ENCODE measurements around the gene TSPAN14. TPM values are rescaled to one million over a fixed set of nuclear protein-coding genes. Genes with fewer than 3 reads are reported as not detected.

Gene TSPAN14
- total RNA-seq, 6 donors from 2014 or later, result 52.1 to 157 (median 111) TPM

DNA sequence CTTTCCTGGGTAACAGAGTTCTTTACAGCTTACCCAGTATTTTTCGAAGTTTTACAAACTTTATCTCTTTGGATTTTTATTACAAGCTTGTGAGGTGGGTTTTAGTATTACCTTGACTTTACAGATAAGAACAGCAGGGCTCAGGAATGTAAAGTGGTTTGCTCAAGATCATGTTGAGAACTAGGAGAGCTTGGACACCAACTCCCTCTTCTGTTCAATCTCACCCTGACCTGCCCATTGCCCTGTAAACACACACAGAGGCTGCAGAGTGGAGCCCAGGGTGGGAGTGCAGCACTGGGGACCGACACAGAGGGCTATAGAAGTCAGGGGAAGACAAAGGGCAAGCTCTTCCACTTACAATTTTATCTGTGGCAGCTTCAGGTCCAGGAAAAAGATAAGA is 4.6 kb upstream of the TSPAN14 start:
- H3K4me1 ChIP-seq, result peaks cover 28 to 33% (median 31%) of the 10 kb centered on the region in 4 donors
- no peaks in the 10 kb centered on the region for H3K36me3 ChIP-seq
- peak in 1 of 2 donors; percentile 33 for DNase-seq
- TF ChIP-seq, protein P1, sequence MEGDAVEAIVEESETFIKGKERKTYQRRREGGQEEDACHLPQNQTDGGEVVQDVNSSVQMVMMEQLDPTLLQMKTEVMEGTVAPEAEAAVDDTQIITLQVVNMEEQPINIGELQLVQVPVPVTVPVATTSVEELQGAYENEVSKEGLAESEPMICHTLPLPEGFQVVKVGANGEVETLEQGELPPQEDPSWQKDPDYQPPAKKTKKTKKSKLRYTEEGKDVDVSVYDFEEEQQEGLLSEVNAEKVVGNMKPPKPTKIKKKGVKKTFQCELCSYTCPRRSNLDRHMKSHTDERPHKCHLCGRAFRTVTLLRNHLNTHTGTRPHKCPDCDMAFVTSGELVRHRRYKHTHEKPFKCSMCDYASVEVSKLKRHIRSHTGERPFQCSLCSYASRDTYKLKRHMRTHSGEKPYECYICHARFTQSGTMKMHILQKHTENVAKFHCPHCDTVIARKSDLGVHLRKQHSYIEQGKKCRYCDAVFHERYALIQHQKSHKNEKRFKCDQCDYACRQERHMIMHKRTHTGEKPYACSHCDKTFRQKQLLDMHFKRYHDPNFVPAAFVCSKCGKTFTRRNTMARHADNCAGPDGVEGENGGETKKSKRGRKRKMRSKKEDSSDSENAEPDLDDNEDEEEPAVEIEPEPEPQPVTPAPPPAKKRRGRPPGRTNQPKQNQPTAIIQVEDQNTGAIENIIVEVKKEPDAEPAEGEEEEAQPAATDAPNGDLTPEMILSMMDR (IDR thresholded peaks at IDR 0.05), result peak in 1 of 6 experiments; percentile 12
- TF ChIP-seq POLR2A (IDR thresholded peaks at IDR 0.05) (no peak), EP300 (IDR thresholded peaks at IDR 0.05) (no peak), POLR2AphosphoS5 (IDR thresholded peaks at IDR 0.05) (no peak)
- H3K4me3 ChIP-seq, result no peak overlapping the region
- WGBS, 2 donors, result 60 to 74% methylated on average over 2 of the region's 2 CpGs
- ATAC-seq (ENCODE audit: low FRiP score in 2 of 2), result no peak
- no peaks in the 10 kb centered on the region for H3K27me3 ChIP-seq
- no peaks in the 10 kb centered on the region for H3K9me3 ChIP-seq
- peak overlapping the region; percentile 52 to 72 (median 69) for H3K27ac ChIP-seq

DNA sequence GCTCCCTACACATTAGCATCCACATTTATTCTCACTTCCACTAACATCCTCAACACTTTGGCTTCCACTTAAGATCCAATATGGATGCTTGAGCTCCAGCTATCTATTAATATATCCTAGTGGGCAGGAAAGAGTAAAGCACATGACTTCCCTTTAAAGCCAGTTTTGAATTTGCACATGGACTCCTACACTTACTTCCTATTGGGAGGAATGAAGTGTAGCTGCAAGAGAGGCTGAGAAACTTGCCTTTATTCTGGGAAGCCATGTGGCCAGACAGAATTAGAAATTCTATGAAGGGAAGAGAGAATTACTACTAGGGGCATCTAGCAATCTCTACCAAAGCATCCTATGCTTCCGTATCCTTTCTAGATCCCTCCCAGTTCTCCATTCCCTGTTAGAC is 3.0 kb upstream of the TSPAN14 start:
- no peak overlapping the region for H3K4me3 ChIP-seq
- H3K9me3 ChIP-seq, result no peaks in the 10 kb centered on the region
- WGBS, 2 donors, result 68 to 92% methylated on average over 1 of the region's 1 CpG
- no peak for ATAC-seq (ENCODE audit: low FRiP score in 2 of 2)
- no peaks in the 10 kb centered on the region for H3K27me3 ChIP-seq
- no peak for DNase-seq
- no peak overlapping the region for H3K27ac ChIP-seq
- TF ChIP-seq, protein P1 (IDR thresholded peaks at IDR 0.05), result no peak
- no peak for TF ChIP-seq POLR2A (IDR thresholded peaks at IDR 0.05)
- no peak for TF ChIP-seq POLR2AphosphoS5 (IDR thresholded peaks at IDR 0.05)
- TF ChIP-seq EP300 (IDR thresholded peaks at IDR 0.05), result no peak
- H3K4me1 ChIP-seq, result peaks cover 30 to 40% (median 33%) of the 10 kb centered on the region in 4 donors
- H3K36me3 ChIP-seq, result no peaks in the 10 kb centered on the region

- H3K9me3 ChIP-seq, result no peaks in the 10 kb centered on the region
- no peaks in the 10 kb centered on the region for H3K27me3 ChIP-seq
- ATAC-seq (ENCODE audit: low FRiP score in 2 of 2) (no peak), DNase-seq (no peak)
- H3K4me3 ChIP-seq, result no peak overlapping the region
- TF ChIP-seq, protein P1 (IDR thresholded peaks at IDR 0.05), result no peak
- TF ChIP-seq POLR2A (IDR thresholded peaks at IDR 0.05) (no peak), POLR2AphosphoS5 (IDR thresholded peaks at IDR 0.05) (no peak), EP300 (IDR thresholded peaks at IDR 0.05) (no peak)
- peak overlapping the region in 2 of 4 donors; percentile 35 to 94 for H3K27ac ChIP-seq
- H3K4me1 ChIP-seq, result peaks cover 37 to 49% (median 41%) of the 10 kb centered on the region in 4 donors
- no peaks in the 10 kb centered on the region for H3K36me3 ChIP-seq
Measured at GRCh38 chr10:80452069-80452468, 2.0 kb upstream of the TSPAN14 start.

DNA sequence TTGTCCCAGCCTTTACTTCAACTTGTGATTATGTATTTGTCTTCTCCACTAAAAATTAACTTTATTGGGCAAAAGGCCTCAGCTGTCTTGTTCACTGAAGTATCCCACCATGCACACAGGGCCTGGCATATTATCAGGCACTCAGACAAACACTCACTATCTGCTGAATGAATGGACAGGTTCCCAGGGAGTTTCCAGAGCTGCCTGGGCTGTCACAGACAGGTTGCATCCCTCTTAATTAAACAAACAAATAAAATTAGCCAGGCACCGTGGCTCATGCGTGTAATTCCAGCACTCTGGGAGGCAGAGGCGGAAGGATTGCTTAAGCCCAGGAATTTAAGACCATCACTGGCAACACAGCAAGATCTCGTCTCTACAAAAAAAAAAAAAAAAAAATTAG is 1.5 kb upstream of the TSPAN14 start:
- ATAC-seq (ENCODE audit: low FRiP score in 2 of 2), result no peak
- DNase-seq, result no peak
- no peak overlapping the region for H3K4me3 ChIP-seq
- 41 to 74% methylated on average over 4 of the region's 4 CpGs for WGBS, 2 donors
- peaks cover 37 to 55% (median 47%) of the 10 kb centered on the region in 4 donors for H3K4me1 ChIP-seq
- peaks cover 0 to 5% (median 0%) of the 10 kb centered on the region in 4 donors for H3K36me3 ChIP-seq
- TF ChIP-seq, protein P1 (IDR thresholded peaks at IDR 0.05), result no peak
- TF ChIP-seq EP300 (IDR thresholded peaks at IDR 0.05) (no peak), POLR2AphosphoS5 (IDR thresholded peaks at IDR 0.05) (no peak), POLR2A (IDR thresholded peaks at IDR 0.05) (no peak)
- H3K27me3 ChIP-seq, result no peaks in the 10 kb centered on the region
- H3K27ac ChIP-seq, result peak overlapping the region in 3 of 4 donors; percentile 22 to 94 (median 35)
- H3K9me3 ChIP-seq, result no peaks in the 10 kb centered on the region
